ENCODE measurements around the gene NKX2-3. TPM values are rescaled to one million over a fixed set of nuclear protein-coding genes. Genes with fewer than 3 reads are reported as not detected.

The NKX2-3 gene
- total and polyA plus RNA-seq, 3 experiments from 2014 or later: not detected

- H3K4me3 Mint-ChIP-seq: peak overlapping the region in 3 of 7 donors; percentile 2 to 47 (median 26)
- Histone ChIP-seq H3K9me3 (ENCODE audit: low read length) (no peaks in the 10 kb centered on the region), H3K4me3 (ENCODE audit: low read length) (no peak overlapping the region), H3K4me1 (ENCODE audit: insufficient read depth, low read length) (no peaks in the 10 kb centered on the region), H3K27ac (ENCODE audit: low read depth, low read length) (no peak overlapping the region), H3K27me3 (ENCODE audit: insufficient read depth, low read length, poor library complexity, severe bottlenecking) (peaks cover 54% of the 10 kb centered on the region), H3K36me3 (ENCODE audit: insufficient read depth, low read length) (no peaks in the 10 kb centered on the region)
- POLR2A ChIA-PET: no interaction called here
- H3K4me1 Mint-ChIP-seq: peaks cover 27 to 56% (median 49%) of the 10 kb centered on the region in 3 donors
- DNase-seq: no peak
- no peaks in the 10 kb centered on the region for H3K36me3 Mint-ChIP-seq
- peaks cover 75 to 85% of the 10 kb centered on the region in 2 donors for H3K27me3 Mint-ChIP-seq
- H3K27ac Mint-ChIP-seq: no peak overlapping the region
- CTCF ChIA-PET: no interaction called here
- H3K9me3 Mint-ChIP-seq: peaks cover 0 to 7% (median 0%) of the 10 kb centered on the region in 5 donors
These were observed 2.4 kb upstream of the NKX2-3 start for GRCh38 chr10:99530108-99531025.

GRCh38 chr10:99531026-99531695, 1.6 kb upstream of the NKX2-3 start:
- POLR2A ChIA-PET: no interaction called here
- CTCF ChIA-PET: no interaction called here
- Histone ChIP-seq H3K27me3 (ENCODE audit: insufficient read depth, low read length, poor library complexity, severe bottlenecking) (peaks cover 57% of the 10 kb centered on the region), H3K4me1 (ENCODE audit: insufficient read depth, low read length) (no peaks in the 10 kb centered on the region), H3K36me3 (ENCODE audit: insufficient read depth, low read length) (no peaks in the 10 kb centered on the region), H3K9me3 (ENCODE audit: low read length) (no peaks in the 10 kb centered on the region), H3K27ac (ENCODE audit: low read depth, low read length) (no peak overlapping the region), H3K4me3 (ENCODE audit: low read length) (no peak overlapping the region)
- H3K27ac Mint-ChIP-seq: no peak overlapping the region
- H3K9me3 Mint-ChIP-seq: peaks cover 0 to 7% (median 0%) of the 10 kb centered on the region in 5 donors
- peaks cover 28 to 58% (median 52%) of the 10 kb centered on the region in 3 donors for H3K4me1 Mint-ChIP-seq
- peaks cover 73 to 79% of the 10 kb centered on the region in 2 donors for H3K27me3 Mint-ChIP-seq
- H3K36me3 Mint-ChIP-seq: no peaks in the 10 kb centered on the region
- peak overlapping the region in 2 of 7 donors; percentile 12 to 69 for H3K4me3 Mint-ChIP-seq
- DNase-seq: no peak

- H3K4me1 Mint-ChIP-seq: peaks cover 33 to 65% (median 57%) of the 10 kb centered on the region in 3 donors
- no peaks in the 10 kb centered on the region for H3K36me3 Mint-ChIP-seq
- peaks cover 62% of the 10 kb centered on the region for H3K27me3 ChIP-seq (ENCODE audit: insufficient read depth, low read length, poor library complexity, severe bottlenecking)
These were observed 797 bp upstream of the NKX2-3 start for GRCh38 chr10:99531696-99532593.

GRCh38 chr10:99533496-99534449, 1.0 kb downstream of the NKX2-3 start:
- POLR2A ChIA-PET: no interaction called here
- no peak overlapping the region for H3K4me3 ChIP-seq (ENCODE audit: low read length)
- H3K27me3 ChIP-seq (ENCODE audit: insufficient read depth, low read length, poor library complexity, severe bottlenecking): peaks cover 71% of the 10 kb centered on the region
- H3K27me3 Mint-ChIP-seq: peaks cover 72 to 79% of the 10 kb centered on the region in 2 donors
- CTCF ChIA-PET: no interaction called here
- H3K27ac Mint-ChIP-seq: no peak overlapping the region
- peak overlapping the region in 6 of 7 donors; percentile 26 to 81 (median 54) for H3K4me3 Mint-ChIP-seq
- H3K4me1 Mint-ChIP-seq: peaks cover 31 to 63% (median 54%) of the 10 kb centered on the region in 3 donors
- H3K9me3 ChIP-seq (ENCODE audit: low read length): no peaks in the 10 kb centered on the region
- H3K9me3 Mint-ChIP-seq: peaks cover 0 to 3% (median 0%) of the 10 kb centered on the region in 5 donors
- no peak overlapping the region for H3K27ac ChIP-seq (ENCODE audit: low read depth, low read length)
- H3K36me3 ChIP-seq (ENCODE audit: insufficient read depth, low read length): no peaks in the 10 kb centered on the region
- no peaks in the 10 kb centered on the region for H3K36me3 Mint-ChIP-seq
- H3K4me1 ChIP-seq (ENCODE audit: insufficient read depth, low read length): no peaks in the 10 kb centered on the region
- no peak for DNase-seq

More at GRCh38 chr10:99531696-99532593, 797 bp upstream of the NKX2-3 start:
- H3K27me3 Mint-ChIP-seq: peaks cover 73 to 79% of the 10 kb centered on the region in 2 donors
- DNase-seq: no peak
- H3K4me3 Mint-ChIP-seq: peak overlapping the region in 3 of 7 donors; percentile 22 to 44 (median 38)
- H3K36me3 ChIP-seq (ENCODE audit: insufficient read depth, low read length): no peaks in the 10 kb centered on the region
- H3K4me1 ChIP-seq (ENCODE audit: insufficient read depth, low read length): no peaks in the 10 kb centered on the region
- peaks cover 0 to 7% (median 0%) of the 10 kb centered on the region in 5 donors for H3K9me3 Mint-ChIP-seq
- H3K27ac ChIP-seq (ENCODE audit: low read depth, low read length): no peak overlapping the region
- POLR2A ChIA-PET: no interaction called here
- no peaks in the 10 kb centered on the region for H3K9me3 ChIP-seq (ENCODE audit: low read length)
- CTCF ChIA-PET: no interaction called here
- peak overlapping the region in 1 of 8 donors; percentile 44 for H3K27ac Mint-ChIP-seq
- H3K4me3 ChIP-seq (ENCODE audit: low read length): no peak overlapping the region

GRCh38 chr10:99534450-99534938, 1.8 kb downstream of the NKX2-3 start:
- H3K36me3 Mint-ChIP-seq: no peaks in the 10 kb centered on the region
- peak overlapping the region in 6 of 7 donors; percentile 26 to 60 (median 54) for H3K4me3 Mint-ChIP-seq
- POLR2A ChIA-PET: no interaction called here
- no peak overlapping the region for H3K27ac Mint-ChIP-seq
- no peaks in the 10 kb centered on the region for H3K4me1 ChIP-seq (ENCODE audit: insufficient read depth, low read length)
- H3K27ac ChIP-seq (ENCODE audit: low read depth, low read length): no peak overlapping the region
- no peak overlapping the region for H3K4me3 ChIP-seq (ENCODE audit: low read length)
- H3K27me3 ChIP-seq (ENCODE audit: insufficient read depth, low read length, poor library complexity, severe bottlenecking): peaks cover 77% of the 10 kb centered on the region
- no peaks in the 10 kb centered on the region for H3K9me3 ChIP-seq (ENCODE audit: low read length)
- peaks cover 0 to 3% (median 0%) of the 10 kb centered on the region in 5 donors for H3K9me3 Mint-ChIP-seq
- H3K27me3 Mint-ChIP-seq: peaks cover 73 to 79% of the 10 kb centered on the region in 2 donors
- H3K36me3 ChIP-seq (ENCODE audit: insufficient read depth, low read length): no peaks in the 10 kb centered on the region
- no peak for DNase-seq
- peaks cover 30 to 56% (median 47%) of the 10 kb centered on the region in 3 donors for H3K4me1 Mint-ChIP-seq
- CTCF ChIA-PET: no interaction called here

GRCh38 chr10:99534939-99535763, 2.4 kb downstream of the NKX2-3 start:
- ChIA-PET CTCF (no interaction called here), POLR2A (no interaction called here)
- Mint-ChIP-seq H3K36me3 (no peaks in the 10 kb centered on the region), H3K27me3 (peaks cover 72 to 79% of the 10 kb centered on the region in 2 donors), H3K4me3 (peak overlapping the region in 6 of 7 donors; percentile 26 to 60 (median 51)), H3K4me1 (peaks cover 27 to 51% (median 42%) of the 10 kb centered on the region in 3 donors), H3K27ac (no peak overlapping the region), H3K9me3 (peaks cover 0 to 3% (median 0%) of the 10 kb centered on the region in 5 donors)
- DNase-seq: no peak
- Histone ChIP-seq H3K27me3 (ENCODE audit: insufficient read depth, low read length, poor library complexity, severe bottlenecking) (peaks cover 75% of the 10 kb centered on the region), H3K9me3 (ENCODE audit: low read length) (no peaks in the 10 kb centered on the region), H3K27ac (ENCODE audit: low read depth, low read length) (no peak overlapping the region), H3K4me3 (ENCODE audit: low read length) (no peak overlapping the region), H3K36me3 (ENCODE audit: insufficient read depth, low read length) (no peaks in the 10 kb centered on the region), H3K4me1 (ENCODE audit: insufficient read depth, low read length) (no peaks in the 10 kb centered on the region)

Measured in CD8-positive, alpha-beta memory T cell (primary cell).